Activated CD8-positive, alpha-beta T cell treated with anti-CD3 and anti-CD28 coated beads, Interleukin-2, amount 10 ng/mL, durations not matched to agents 7 days and 5 days (primary cell): Measurements from ENCODE around the gene GAPVD1. TPM values are rescaled to one million over a fixed set of nuclear protein-coding genes. Genes with fewer than 3 reads are reported as not detected.
A peak's percentile ranks its signal among the peaks of the same experiment; 100 is the strongest.

Source experiments
- ATAC-seq: fragments of 150-1000 bp; cut with Tn5 transposase; one replicate; pipeline ENCODE4 v1.10.0; 2021; ENCODE audit warnings: moderate library complexity
- CTCF ChIA-PET: fragments of 350-600 bp; sonication (Branson Sonifier 250); formaldehyde crosslinking; loops from one replicate; lab custom pipeline; 2021; ENCODE audit warnings: antibody characterized with exemption; lab: Charles Lee
- POLR2A ChIA-PET: fragments of 350-600 bp; sonication (Branson Sonifier 250); formaldehyde crosslinking; loops from one replicate; lab custom pipeline; 2021; ENCODE audit warnings: antibody characterized with exemption; lab: Charles Lee
- DNase-seq: peaks from one replicate; pipeline ENCODE4 v3.0.0-alpha.2; 2020
- H3K27ac Mint-ChIP-seq: one replicate; pipeline ENCODE4 v1.8.0; 2021; ENCODE audit warnings: mild to moderate bottlenecking, mixed read lengths
- H3K27me3 Mint-ChIP-seq: one replicate; pipeline ENCODE4 v1.8.0; 2021; ENCODE audit warnings: low read depth, mixed read lengths
- H3K36me3 Mint-ChIP-seq: one replicate; pipeline ENCODE4 v1.8.0; 2021; ENCODE audit warnings: low read depth, mixed read lengths
- H3K4me1 Mint-ChIP-seq: one replicate; pipeline ENCODE4 v1.8.0; 2021; ENCODE audit warnings: low read depth, mixed read lengths
- H3K4me3 Mint-ChIP-seq: one replicate; pipeline ENCODE4 v1.8.0; 2021; ENCODE audit warnings: mild to moderate bottlenecking, mixed read lengths
- H3K9me3 Mint-ChIP-seq: one replicate; pipeline ENCODE4 v1.8.0; 2022; ENCODE audit warnings: mixed read lengths; ENCODE audit not compliant: insufficient read depth
- total RNA-seq, 2 experiments: library from RNA; stranded (reverse); gene quantifications; one replicate each; pipeline ENCODE4 v1.2.3, GENCODE V29; 2021

Gene GAPVD1
- total RNA-seq, 2 experiments from 2014 or later, result 52.1 to 59.4 TPM

DNA sequence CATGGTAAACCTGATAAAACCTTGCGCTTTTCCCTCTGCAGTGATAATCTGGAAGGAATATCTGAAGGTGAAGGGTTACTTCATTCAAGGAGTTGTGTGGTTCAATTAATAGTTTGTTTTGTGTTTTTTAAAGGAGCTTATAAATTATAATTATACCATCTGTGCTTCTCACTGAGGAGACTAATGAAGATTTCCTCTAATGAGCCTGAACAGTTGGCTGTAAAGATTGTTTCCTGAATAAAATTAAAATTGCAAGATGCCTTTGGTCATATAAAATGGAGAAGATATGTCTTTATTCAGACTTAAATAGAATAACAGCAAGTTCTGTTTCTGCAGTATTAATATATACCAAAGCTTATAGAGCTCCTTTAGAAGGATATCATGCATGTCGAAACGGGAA is 59.9 kb downstream of the GAPVD1 start:
- CTCF ChIA-PET, result interaction anchor here (0.6 to 1.5 kb wide), 5 partner anchors 10 to 41 kb away, joined by 3 read pairs; no protein-coding TSS in a partner anchor
- no peak overlapping the region for H3K4me3 Mint-ChIP-seq

DNA sequence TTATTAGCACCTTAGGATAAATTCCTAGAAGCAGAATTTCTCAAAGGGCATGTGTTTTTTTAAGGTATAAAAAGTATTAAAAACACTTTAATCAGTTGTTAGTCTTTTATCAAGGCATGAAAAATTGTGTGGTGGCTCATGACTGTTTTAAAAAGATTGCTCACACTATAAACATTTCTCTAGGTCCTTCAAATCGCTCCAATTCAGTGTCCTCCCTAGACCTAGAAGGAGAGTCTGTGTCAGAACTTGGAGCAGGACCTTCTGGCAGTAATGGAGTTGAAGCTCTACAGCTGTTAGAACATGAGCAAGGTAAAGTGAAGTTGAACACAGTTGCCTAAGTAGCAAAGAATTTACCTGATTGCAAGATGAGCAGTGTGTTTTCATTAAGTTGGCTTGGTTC is 62.0 kb downstream of the GAPVD1 start:
- Mint-ChIP-seq H3K4me3 (no peak overlapping the region), H3K27me3 (no peaks in the 10 kb centered on the region), H3K27ac (no peak overlapping the region), H3K36me3 (peaks cover 38% of the 10 kb centered on the region), H3K4me1 (no peaks in the 10 kb centered on the region), H3K9me3 (no peaks in the 10 kb centered on the region)
- ATAC-seq (no peak), DNase-seq (no peak)
- ChIA-PET POLR2A (no interaction called here), CTCF (no interaction called here)

More for the DNA sequence above, 59.9 kb downstream of the GAPVD1 start:
- POLR2A ChIA-PET, result interaction anchor here (0.9 kb wide), 1 partner anchor 10 kb away, joined by 3 read pairs; no protein-coding TSS in a partner anchor
- H3K27ac Mint-ChIP-seq, result no peak overlapping the region
- no peaks in the 10 kb centered on the region for H3K4me1 Mint-ChIP-seq
- peaks cover 4% of the 10 kb centered on the region for H3K9me3 Mint-ChIP-seq
- peaks cover 48% of the 10 kb centered on the region for H3K36me3 Mint-ChIP-seq
- DNase-seq, result no peak
- ATAC-seq, result no peak
- H3K27me3 Mint-ChIP-seq, result no peaks in the 10 kb centered on the region

DNA sequence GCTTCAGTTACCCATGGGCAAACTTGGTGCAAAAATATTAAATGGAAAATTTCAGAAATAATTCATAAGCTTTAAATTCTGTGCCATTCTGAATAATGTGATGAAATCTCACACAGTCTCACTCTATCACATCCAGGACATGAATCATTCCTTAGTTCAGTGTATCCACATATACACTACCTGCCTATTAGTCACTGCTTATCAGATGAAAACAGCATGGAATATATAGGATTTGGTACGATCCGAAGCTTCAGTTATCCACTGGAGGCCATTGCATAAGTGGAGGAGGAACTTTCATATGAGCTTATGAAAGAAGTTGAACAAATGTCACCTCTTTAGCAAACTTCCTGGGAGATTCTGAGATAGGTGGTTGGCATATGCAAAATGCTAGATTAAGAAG is 64.2 kb downstream of the GAPVD1 start:
- Mint-ChIP-seq H3K27ac (no peak overlapping the region), H3K9me3 (no peaks in the 10 kb centered on the region), H3K36me3 (peaks cover 48% of the 10 kb centered on the region), H3K4me3 (no peak overlapping the region), H3K27me3 (no peaks in the 10 kb centered on the region), H3K4me1 (no peaks in the 10 kb centered on the region)
- DNase-seq, result no peak
- ChIA-PET CTCF (interaction anchor here (0.9 kb wide), 1 partner anchor 85 kb away, joined by 3 read pairs; no protein-coding TSS in a partner anchor), POLR2A (no interaction called here)
- ATAC-seq, result no peak

DNA sequence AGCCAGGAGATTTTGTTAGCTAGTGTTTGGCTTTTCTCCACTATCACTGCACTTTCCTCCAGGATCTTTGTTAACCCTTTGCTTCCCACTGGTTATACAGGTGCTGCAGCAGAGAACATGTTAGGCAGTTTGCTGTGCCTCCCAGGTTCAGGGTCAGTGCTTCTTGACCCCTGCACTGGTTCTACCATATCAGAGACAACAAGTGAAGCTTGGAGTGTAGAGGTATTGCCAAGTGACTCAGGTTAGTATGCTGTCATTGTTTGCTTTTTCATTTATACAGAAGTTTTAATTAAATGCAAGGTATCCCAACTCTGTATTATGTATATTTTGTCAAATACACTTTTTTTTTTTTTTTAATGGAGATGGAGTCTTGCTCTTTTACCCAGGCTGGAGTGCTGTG is 68.4 kb downstream of the GAPVD1 start:
- Mint-ChIP-seq H3K27me3 (no peaks in the 10 kb centered on the region), H3K4me1 (peaks cover 13% of the 10 kb centered on the region), H3K9me3 (no peaks in the 10 kb centered on the region), H3K36me3 (peaks cover 61% of the 10 kb centered on the region), H3K4me3 (no peak overlapping the region), H3K27ac (no peak overlapping the region)
- ChIA-PET POLR2A (interaction anchor here (2.2 kb wide), 1 partner anchor 89 kb away, joined by 7 read pairs; the partner anchor contains the start of gene HSPA5), CTCF (interaction anchor here (0.8 kb wide), 1 partner anchor 13 kb away, joined by 3 read pairs; no protein-coding TSS in a partner anchor)
- no peak for ATAC-seq
- DNase-seq, result no peak

DNA sequence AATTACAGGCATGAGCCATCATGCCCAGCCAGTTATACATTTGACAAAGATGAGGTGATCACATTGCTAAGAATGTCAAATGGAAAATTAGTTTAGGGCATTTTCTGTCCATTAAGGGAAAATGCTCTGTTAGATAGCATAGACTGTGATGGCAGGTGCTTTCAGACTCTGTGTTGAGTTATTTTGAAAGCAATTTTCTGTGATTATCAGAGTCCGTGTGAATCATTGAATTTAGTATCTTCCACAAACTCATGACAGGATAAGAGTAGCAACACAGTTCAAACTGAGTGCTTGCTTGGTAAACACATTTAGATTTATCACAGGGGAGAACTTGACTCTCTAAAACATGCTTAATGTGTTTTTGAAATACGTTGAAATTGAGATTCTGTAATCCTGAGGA is 69.0 kb downstream of the GAPVD1 start:
- ChIA-PET POLR2A (interaction anchor here (2.2 kb wide), 1 partner anchor 89 kb away, joined by 7 read pairs; the partner anchor contains the start of gene HSPA5), CTCF (no interaction called here)
- peaks cover 59% of the 10 kb centered on the region for H3K36me3 Mint-ChIP-seq

DNA sequence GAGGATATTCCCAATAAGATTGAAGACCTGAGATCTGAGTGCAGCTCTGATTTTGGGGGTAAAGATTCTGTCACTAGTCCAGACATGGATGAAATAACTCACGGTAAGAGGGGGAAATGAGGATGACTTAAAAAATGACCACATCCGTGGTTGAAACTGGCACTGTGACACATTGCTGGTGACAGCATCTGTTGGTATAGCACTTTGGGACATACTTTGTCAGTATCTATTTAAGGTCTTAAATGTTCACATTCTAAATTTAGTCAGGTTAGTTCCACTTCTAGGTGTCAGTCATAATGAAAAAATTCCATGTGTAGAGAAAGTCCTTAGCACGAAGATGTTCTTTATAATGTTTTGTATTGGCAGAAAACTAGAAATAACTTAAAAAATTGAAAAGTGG is 70.9 kb downstream of the GAPVD1 start:
- Mint-ChIP-seq H3K4me3 (no peak overlapping the region), H3K36me3 (peaks cover 51% of the 10 kb centered on the region), H3K4me1 (peaks cover 13% of the 10 kb centered on the region), H3K9me3 (no peaks in the 10 kb centered on the region), H3K27me3 (no peaks in the 10 kb centered on the region), H3K27ac (peak overlapping the region; percentile 36)
- POLR2A ChIA-PET, result interaction anchor here (1.2 kb wide), 1 partner anchor 91 kb away, joined by 4 read pairs; the partner anchor contains the start of gene HSPA5
- CTCF ChIA-PET, result interaction anchor here (0.6 to 1.4 kb wide), 6 partner anchors 8 to 111 kb away, joined by 3 to 4 read pairs (median 3); no protein-coding TSS in a partner anchor
- DNase-seq (peak; percentile 45), ATAC-seq (peak; percentile 79)

More for the DNA sequence above, 69.0 kb downstream of the GAPVD1 start:
- Mint-ChIP-seq H3K27ac (no peak overlapping the region), H3K9me3 (no peaks in the 10 kb centered on the region), H3K4me3 (no peak overlapping the region), H3K27me3 (no peaks in the 10 kb centered on the region), H3K4me1 (peaks cover 13% of the 10 kb centered on the region)
- DNase-seq, result no peak
- ATAC-seq, result no peak

DNA sequence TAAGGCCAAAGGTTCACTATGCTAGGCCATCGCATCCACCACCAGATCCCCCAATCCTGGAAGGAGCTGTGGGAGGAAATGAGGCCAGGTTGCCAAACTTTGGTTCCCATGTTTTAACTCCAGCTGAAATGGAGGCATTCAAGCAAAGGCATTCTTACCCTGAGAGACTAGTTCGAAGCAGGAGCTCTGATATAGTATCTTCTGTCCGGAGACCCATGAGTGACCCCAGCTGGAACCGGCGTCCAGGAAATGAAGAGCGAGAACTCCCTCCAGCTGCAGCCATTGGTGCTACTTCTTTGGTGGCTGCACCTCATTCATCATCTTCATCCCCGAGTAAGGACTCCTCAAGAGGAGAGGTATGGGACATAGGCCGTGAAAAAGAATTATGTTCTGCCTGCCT is 75.6 kb downstream of the GAPVD1 start:
- ATAC-seq (no peak), DNase-seq (no peak)
- peaks cover 11% of the 10 kb centered on the region for H3K4me1 Mint-ChIP-seq
- H3K36me3 Mint-ChIP-seq, result peaks cover 50% of the 10 kb centered on the region
- no peak overlapping the region for H3K27ac Mint-ChIP-seq
- no peak overlapping the region for H3K4me3 Mint-ChIP-seq
- H3K27me3 Mint-ChIP-seq, result no peaks in the 10 kb centered on the region
- ChIA-PET CTCF (no interaction called here), POLR2A (no interaction called here)
- no peaks in the 10 kb centered on the region for H3K9me3 Mint-ChIP-seq

DNA sequence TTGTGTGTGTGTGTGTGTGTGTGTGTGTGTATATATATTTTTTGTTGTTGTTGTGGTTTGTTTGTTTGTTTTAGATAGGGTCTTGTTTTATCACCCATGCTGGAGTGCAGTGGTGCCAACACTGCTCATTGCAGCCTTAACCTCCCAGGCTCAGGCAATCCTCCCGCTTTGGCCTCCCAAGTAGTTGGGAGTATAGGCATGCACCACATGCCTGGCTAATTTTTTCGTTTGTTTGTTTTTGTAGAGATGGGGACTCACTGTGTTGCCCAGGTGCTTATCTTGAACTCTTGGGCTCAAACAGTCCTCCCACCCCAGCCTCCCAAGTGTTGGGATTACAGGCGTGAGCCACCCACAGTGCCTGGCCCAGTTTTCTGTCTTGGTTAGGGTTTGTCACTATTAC is 77.3 kb downstream of the GAPVD1 start:
- ChIA-PET POLR2A (no interaction called here), CTCF (no interaction called here)
- no peak for DNase-seq
- no peak for ATAC-seq
- no peaks in the 10 kb centered on the region for H3K9me3 Mint-ChIP-seq
- H3K4me3 Mint-ChIP-seq, result no peak overlapping the region
- no peaks in the 10 kb centered on the region for H3K27me3 Mint-ChIP-seq
- no peak overlapping the region for H3K27ac Mint-ChIP-seq
- peaks cover 45% of the 10 kb centered on the region for H3K36me3 Mint-ChIP-seq
- peaks cover 8% of the 10 kb centered on the region for H3K4me1 Mint-ChIP-seq

DNA sequence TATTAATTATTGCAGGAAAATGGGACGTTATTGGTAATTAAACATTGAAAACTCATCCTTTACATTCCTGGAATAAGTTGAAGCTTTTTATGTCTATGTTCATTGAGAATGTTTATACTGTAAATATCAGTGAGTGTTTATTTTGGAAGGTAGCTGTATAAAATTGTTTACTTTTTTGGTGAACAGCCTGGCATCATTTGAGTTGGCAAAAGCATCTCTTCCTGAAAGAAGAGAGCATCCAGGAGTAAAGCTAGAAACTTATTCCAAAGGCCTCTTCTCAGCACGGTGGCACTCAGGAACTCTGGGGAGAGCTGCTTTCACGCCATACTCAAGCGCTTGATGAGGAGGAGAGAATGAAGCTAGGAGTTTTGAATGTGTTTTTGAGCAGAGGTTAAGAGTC is 79.9 kb downstream of the GAPVD1 start:
- H3K27ac Mint-ChIP-seq, result no peak overlapping the region
- ATAC-seq, result no peak
- H3K36me3 Mint-ChIP-seq, result peaks cover 44% of the 10 kb centered on the region
- peaks cover 8% of the 10 kb centered on the region for H3K4me1 Mint-ChIP-seq
- no peak overlapping the region for H3K4me3 Mint-ChIP-seq
- H3K27me3 Mint-ChIP-seq, result no peaks in the 10 kb centered on the region
- no peaks in the 10 kb centered on the region for H3K9me3 Mint-ChIP-seq
- ChIA-PET CTCF (interaction anchor here (0.7 to 1.0 kb wide), 2 partner anchors 20 kb away, joined by 3 read pairs; no protein-coding TSS in a partner anchor), POLR2A (no interaction called here)
- DNase-seq, result no peak

DNA sequence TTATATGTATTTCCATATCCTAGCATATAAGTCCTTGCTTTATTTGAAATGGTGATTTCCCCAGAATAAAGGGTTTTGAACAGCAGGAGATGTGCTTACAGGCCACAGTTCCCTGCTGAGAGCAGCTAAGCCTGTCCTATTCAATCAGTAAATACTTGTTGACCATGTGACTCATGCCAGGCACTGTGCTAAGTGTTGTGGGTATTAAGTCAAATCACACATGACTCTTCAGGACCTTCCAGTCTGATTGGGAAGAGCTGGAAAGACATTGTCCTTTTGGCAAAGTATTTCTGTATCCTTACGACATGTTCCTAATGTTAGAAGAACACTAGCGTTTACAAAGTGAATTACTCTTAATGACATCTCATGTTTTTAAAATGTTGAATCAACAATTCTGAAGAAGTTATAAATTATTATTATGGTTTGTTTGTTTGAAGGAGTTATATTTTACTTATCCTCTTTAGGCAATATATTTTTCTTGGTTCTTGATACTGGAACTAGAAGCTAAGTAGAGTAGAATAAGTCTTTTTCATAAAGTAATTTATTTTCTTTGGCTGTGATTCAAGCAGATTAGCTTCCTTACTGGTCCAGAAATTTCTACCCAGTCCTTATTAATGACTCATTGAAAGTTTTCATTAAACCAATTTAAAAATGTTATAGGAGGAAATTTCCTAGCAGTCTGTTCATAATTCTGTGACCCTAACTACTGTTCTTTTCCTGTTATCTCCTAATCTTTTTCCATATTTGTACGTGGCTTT is 82.1 kb downstream of the GAPVD1 start:
- CTCF ChIA-PET, result interaction anchor here (1.3 kb wide), 1 partner anchor 14 kb away, joined by 3 read pairs; no protein-coding TSS in a partner anchor
- DNase-seq (no peak), ATAC-seq (no peak)
- Mint-ChIP-seq H3K9me3 (no peaks in the 10 kb centered on the region), H3K4me1 (peaks cover 8% of the 10 kb centered on the region), H3K27ac (no peak overlapping the region), H3K4me3 (no peak overlapping the region), H3K36me3 (peaks cover 41% of the 10 kb centered on the region), H3K27me3 (no peaks in the 10 kb centered on the region)
- POLR2A ChIA-PET, result no interaction called here

DNA sequence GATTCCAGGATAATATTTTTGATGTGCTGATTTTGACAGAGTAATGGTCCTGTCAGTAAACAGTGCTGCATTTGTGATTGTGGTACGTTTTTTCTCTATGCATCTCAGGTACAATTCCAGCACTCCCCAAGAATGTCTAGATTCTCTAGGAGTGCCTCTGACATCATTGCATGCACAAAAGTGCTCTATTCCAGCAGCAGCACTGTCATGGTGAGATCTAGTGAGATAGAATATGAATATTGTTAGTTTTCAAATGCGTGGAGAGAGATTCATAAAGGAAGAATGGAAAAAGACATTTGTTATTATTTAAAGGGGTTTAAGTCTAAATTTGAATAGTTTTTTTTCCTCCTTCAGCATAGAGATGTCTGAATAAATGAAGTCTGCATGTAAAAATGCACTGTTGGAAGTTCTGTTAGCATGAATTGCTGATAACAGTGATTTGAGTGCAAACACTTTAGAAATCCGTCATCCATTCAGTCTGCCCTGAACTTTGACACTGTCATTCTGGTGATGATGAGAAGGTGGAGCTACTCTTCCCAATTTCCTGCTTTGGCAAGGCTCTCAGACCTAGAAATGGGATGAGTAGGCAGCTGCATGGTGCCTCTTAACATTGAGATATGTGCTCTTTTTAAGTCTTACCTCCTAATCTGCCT is 84.6 kb downstream of the GAPVD1 start:
- DNase-seq, result no peak
- Mint-ChIP-seq H3K36me3 (peaks cover 55% of the 10 kb centered on the region), H3K4me1 (peaks cover 8% of the 10 kb centered on the region), H3K27me3 (no peaks in the 10 kb centered on the region), H3K9me3 (no peaks in the 10 kb centered on the region), H3K4me3 (no peak overlapping the region), H3K27ac (no peak overlapping the region)
- ChIA-PET POLR2A (no interaction called here), CTCF (interaction anchor here (2.0 kb wide), 1 partner anchor 16 kb away, joined by 7 read pairs; no protein-coding TSS in a partner anchor)
- no peak for ATAC-seq

DNA sequence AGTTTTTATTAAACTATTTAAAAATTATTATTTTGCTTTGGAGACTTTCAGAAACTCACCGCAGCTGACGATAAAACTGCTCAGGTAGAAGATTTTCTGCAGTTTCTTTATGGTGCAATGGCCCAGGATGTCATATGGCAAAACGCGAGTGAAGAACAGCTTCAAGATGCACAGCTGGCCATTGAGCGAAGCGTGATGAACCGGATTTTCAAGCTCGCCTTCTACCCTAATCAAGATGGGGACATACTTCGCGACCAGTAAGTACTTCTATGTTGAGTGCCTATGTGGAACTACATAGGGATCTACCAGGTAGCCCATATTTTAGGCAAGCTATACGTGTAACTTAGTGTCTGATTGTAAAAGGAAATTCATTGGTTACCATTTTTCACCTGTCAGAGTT is 94.0 kb downstream of the GAPVD1 start:
- H3K36me3 Mint-ChIP-seq, result peaks cover 62% of the 10 kb centered on the region
- no peaks in the 10 kb centered on the region for H3K27me3 Mint-ChIP-seq
- POLR2A ChIA-PET, result no interaction called here
- H3K4me1 Mint-ChIP-seq, result no peaks in the 10 kb centered on the region
- H3K4me3 Mint-ChIP-seq, result no peak overlapping the region
- DNase-seq (no peak), ATAC-seq (no peak)
- no peak overlapping the region for H3K27ac Mint-ChIP-seq
- no peaks in the 10 kb centered on the region for H3K9me3 Mint-ChIP-seq
- CTCF ChIA-PET, result no interaction called here
